Naive B cell (primary cell): ENCODE data around the gene NCAPD2. TPM values are rescaled to one million over a fixed set of nuclear protein-coding genes. Genes with fewer than 3 reads are reported as not detected.

Experiments
- ATAC-seq, 2 donors: fragments of 150-1000 bp; cut with Tn5 transposase; 2 replicates each; pipeline ENCODE4 v1.10.0; 2021; ENCODE audit warnings: low read depth in 2 of 2, mild to moderate bottlenecking in 2 of 2, moderate library complexity in 2 of 2
- DNase-seq: peaks from one replicate; pipeline ENCODE4 v3.0.0; 2022
- H3K27ac Mint-ChIP-seq, 6 donors: one replicate each; pipeline ENCODE4 v1.8.0; 2020 to 2022; ENCODE audit warnings: mild to moderate bottlenecking in 6 of 6, mixed read lengths in 6 of 6, moderate library complexity in 5 of 6, inconsistent platforms in 2 of 6
- H3K27me3 Mint-ChIP-seq, 3 donors: one replicate each; pipeline ENCODE4 v1.8.0; 2021 to 2022; ENCODE audit warnings: mixed read lengths in 3 of 3, mild to moderate bottlenecking in 1 of 3
- H3K36me3 Mint-ChIP-seq, 2 donors: one replicate each; pipeline ENCODE4 v1.8.0; 2020 to 2022; ENCODE audit warnings: mixed read lengths in 2 of 2, inconsistent platforms in 1 of 2, mild to moderate bottlenecking in 1 of 2
- H3K4me1 Mint-ChIP-seq, 3 donors: one replicate each; pipeline ENCODE4 v1.8.0; 2020 to 2022; ENCODE audit warnings: mixed read lengths in 3 of 3, inconsistent platforms in 1 of 3, mild to moderate bottlenecking in 1 of 3, moderate library complexity in 1 of 3
- H3K4me3 Mint-ChIP-seq, 8 donors: one replicate each; pipeline ENCODE4 v1.8.0; 2020 to 2022; ENCODE audit warnings: mild to moderate bottlenecking in 8 of 8, mixed read lengths in 8 of 8, moderate library complexity in 8 of 8, inconsistent platforms in 2 of 8
- H3K9me3 Mint-ChIP-seq, 7 donors: one replicate each; pipeline ENCODE4 v1.8.0; 2020 to 2022; ENCODE audit warnings: mixed read lengths in 7 of 7, mild to moderate bottlenecking in 5 of 7, inconsistent platforms in 2 of 7, moderate library complexity in 1 of 7
- polyA plus RNA-seq, 6 donors: library from polyadenylated mRNA; unstranded; fragments of 300-500 nt; fragmentation: Illumina TruSeq; gene quantifications; one replicate each; pipeline ENCODE4 v1.2.3, GENCODE V29; 2021; ENCODE audit warnings: low read depth in 6 of 6

The NCAPD2 gene
- polyA plus RNA-seq, 6 donors from 2014 or later, result 13.3 to 25.5 (median 17.8) TPM

DNA sequence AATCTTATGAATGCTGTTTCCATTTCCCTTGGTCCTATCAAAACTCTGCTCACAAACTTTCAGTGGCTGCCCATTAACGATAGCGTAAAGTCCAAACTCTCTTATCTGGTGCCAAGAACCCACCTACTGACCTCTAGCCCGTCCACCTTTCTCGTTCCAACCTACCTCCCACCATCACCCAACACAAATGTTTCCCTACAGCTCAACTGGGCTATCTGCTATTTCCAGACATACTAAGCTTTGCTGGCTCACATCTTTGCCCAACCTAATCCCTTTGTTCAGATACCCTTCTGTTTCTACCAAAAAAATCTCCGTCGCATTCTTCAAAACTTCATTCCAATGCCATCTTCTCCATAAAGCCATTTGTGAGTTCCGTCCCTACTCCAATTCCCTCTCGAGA is 81.7 kb downstream of the NCAPD2 start:
- H3K27ac Mint-ChIP-seq, result peak overlapping the region in 5 of 6 donors; percentile 3 to 56 (median 10)
- no peaks in the 10 kb centered on the region for H3K9me3 Mint-ChIP-seq
- no peak for ATAC-seq
- peak overlapping the region in 1 of 8 donors; percentile 2 for H3K4me3 Mint-ChIP-seq
- H3K4me1 Mint-ChIP-seq, result peaks cover under 1 to 10% (median 9%) of the 10 kb centered on the region in 3 donors
- H3K27me3 Mint-ChIP-seq, result no peaks in the 10 kb centered on the region
- peaks cover 21 to 36% of the 10 kb centered on the region in 2 donors for H3K36me3 Mint-ChIP-seq
- no peak for DNase-seq

Other genes starting within 250 kb of the NCAPD2 start
- not detected for gene PLEKHG6, start 183.4 kb upstream of the NCAPD2 start, polyA plus RNA-seq
- 1 to 10 TPM in 2 of 6 donors, under 1 TPM in 2, not detected in 2; 0.34 to 1.8 (median 1.0) TPM for gene TNFRSF1A, start 152.0 kb upstream of the NCAPD2 start, polyA plus RNA-seq
- not detected for gene SCNN1A, start 118.5 kb upstream of the NCAPD2 start, polyA plus RNA-seq
- gene LTBR, start 109.9 kb upstream of the NCAPD2 start, polyA plus RNA-seq, result under 1 TPM in 3 of 6 donors, not detected in 3; 0.20 to 0.90 (median 0.22) TPM
- 10 to 100 TPM in 1 of 6 donors, 1 to 10 TPM in 5; 3.2 to 14.8 (median 6.6) TPM for gene CD27, start 49.1 kb upstream of the NCAPD2 start, polyA plus RNA-seq
- gene TAPBPL, start 42.1 kb upstream of the NCAPD2 start, polyA plus RNA-seq, result 100 to 1,000 TPM in 3 of 6 donors, 10 to 100 TPM in 3; 61.0 to 128 (median 108) TPM
- gene VAMP1, start 23.4 kb upstream of the NCAPD2 start, polyA plus RNA-seq, result 1 to 10 TPM; 1.7 to 6.7 (median 4.5) TPM
- 100 to 1,000 TPM; 126 to 243 (median 176) TPM for gene MRPL51, start 840 bp upstream of the NCAPD2 start, polyA plus RNA-seq
- 1,000 to 10,000 TPM in 1 of 6 donors, 100 to 1,000 TPM in 5; 607 to 1,152 (median 779) TPM for gene GAPDH, start 40.4 kb downstream of the NCAPD2 start, polyA plus RNA-seq
- 10 to 100 TPM in 1 of 6 donors, 1 to 10 TPM in 5; 4.6 to 15.3 (median 6.3) TPM for gene IFFO1, start 61.9 kb downstream of the NCAPD2 start, polyA plus RNA-seq
- gene NOP2, start 74.2 kb downstream of the NCAPD2 start, polyA plus RNA-seq, result 10 to 100 TPM; 11.7 to 27.6 (median 17.5) TPM
- 10 to 100 TPM; 26.6 to 67.1 (median 44.5) TPM for gene CHD4, start 113.3 kb downstream of the NCAPD2 start, polyA plus RNA-seq
- 10 to 100 TPM; 25.2 to 69.9 (median 40.1) TPM for gene LPAR5, start 141.9 kb downstream of the NCAPD2 start, polyA plus RNA-seq
- gene ACRBP, start 153.3 kb downstream of the NCAPD2 start, polyA plus RNA-seq, result 10 to 100 TPM in 1 of 6 donors, 1 to 10 TPM in 5; 3.8 to 11.0 (median 8.9) TPM
- gene ING4, start 169.0 kb downstream of the NCAPD2 start, polyA plus RNA-seq, result 100 to 1,000 TPM in 4 of 6 donors, 10 to 100 TPM in 2; 93.5 to 139 (median 112) TPM
- gene ZNF384, start 195.3 kb downstream of the NCAPD2 start, polyA plus RNA-seq, result 10 to 100 TPM; 13.5 to 39.7 (median 23.2) TPM
- not detected for gene PIANP, start 206.7 kb downstream of the NCAPD2 start, polyA plus RNA-seq
- gene COPS7A, start 229.9 kb downstream of the NCAPD2 start, polyA plus RNA-seq, result 10 to 100 TPM; 26.4 to 43.9 (median 34.4) TPM